Endothelial cell of umbilical vein (primary cell): ENCODE data around the gene IGLON5.

Experiments
- EZH2 ChIP-seq: IDR thresholded peaks from 2 replicates; pipeline ENCODE4 v1.6.1; 2012; ENCODE audit warnings: borderline replicate concordance, low read depth, mild to moderate bottlenecking, moderate library complexity, low read length, inconsistent platforms; ENCODE audit not compliant: severe bottlenecking
- MYC ChIP-seq: IDR thresholded peaks from one replicate; pipeline ENCODE4 v1.6.1; 2011; ENCODE audit warnings: mild to moderate bottlenecking, low read depth, low read length
- POLR2A ChIP-seq: IDR thresholded peaks from 2 replicates; pipeline ENCODE4 v1.6.1; 2012; ENCODE audit warnings: low read depth, mild to moderate bottlenecking, control low read depth, low read length
- POLR2AphosphoS5 ChIP-seq: IDR thresholded peaks from 2 replicates; pipeline ENCODE4 v1.6.1; 2012; ENCODE audit warnings: low read depth, mild to moderate bottlenecking, control low read depth, low read length, moderate library complexity; ENCODE audit not compliant: insufficient read depth
- TF ChIP-seq, protein P1 (sequence below), 2 donors: IDR thresholded peaks; 1 replicate in 1 of 2; 2 replicates in 1 of 2; pipeline ENCODE4 v1.5.1; 2011; ENCODE audit warnings: low read length in 2 of 2, mild to moderate bottlenecking in 2 of 2, moderate library complexity in 2 of 2, control low read depth in 1 of 2, inconsistent platforms in 1 of 2, low read depth in 1 of 2; ENCODE audit not compliant: insufficient read depth in 1 of 2; ENCODE audit errors: extremely low read depth in 1 of 2

DNA sequence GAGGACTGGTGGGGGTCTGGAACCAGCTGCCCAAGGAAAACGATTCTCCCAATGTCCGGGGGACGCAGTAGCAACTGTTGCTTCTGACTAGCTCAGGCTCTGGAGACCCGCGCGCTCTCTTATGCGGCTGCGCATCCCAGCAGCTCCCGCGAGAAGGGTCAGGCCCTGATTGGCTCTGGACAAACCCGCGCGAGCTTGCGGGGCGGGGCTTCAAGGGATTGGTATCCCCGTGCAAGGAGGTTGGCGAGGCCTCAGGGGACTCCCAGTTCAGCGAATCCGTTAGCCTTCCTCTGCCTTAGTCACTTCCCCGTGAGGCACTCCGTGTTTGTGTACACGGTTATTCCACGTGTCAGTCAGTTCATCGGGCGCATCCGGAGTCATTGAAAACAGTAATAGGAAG, 40.4 kb upstream of the IGLON5 start:
- TF ChIP-seq, protein P1, sequence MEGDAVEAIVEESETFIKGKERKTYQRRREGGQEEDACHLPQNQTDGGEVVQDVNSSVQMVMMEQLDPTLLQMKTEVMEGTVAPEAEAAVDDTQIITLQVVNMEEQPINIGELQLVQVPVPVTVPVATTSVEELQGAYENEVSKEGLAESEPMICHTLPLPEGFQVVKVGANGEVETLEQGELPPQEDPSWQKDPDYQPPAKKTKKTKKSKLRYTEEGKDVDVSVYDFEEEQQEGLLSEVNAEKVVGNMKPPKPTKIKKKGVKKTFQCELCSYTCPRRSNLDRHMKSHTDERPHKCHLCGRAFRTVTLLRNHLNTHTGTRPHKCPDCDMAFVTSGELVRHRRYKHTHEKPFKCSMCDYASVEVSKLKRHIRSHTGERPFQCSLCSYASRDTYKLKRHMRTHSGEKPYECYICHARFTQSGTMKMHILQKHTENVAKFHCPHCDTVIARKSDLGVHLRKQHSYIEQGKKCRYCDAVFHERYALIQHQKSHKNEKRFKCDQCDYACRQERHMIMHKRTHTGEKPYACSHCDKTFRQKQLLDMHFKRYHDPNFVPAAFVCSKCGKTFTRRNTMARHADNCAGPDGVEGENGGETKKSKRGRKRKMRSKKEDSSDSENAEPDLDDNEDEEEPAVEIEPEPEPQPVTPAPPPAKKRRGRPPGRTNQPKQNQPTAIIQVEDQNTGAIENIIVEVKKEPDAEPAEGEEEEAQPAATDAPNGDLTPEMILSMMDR (IDR thresholded peaks at IDR 0.05; ENCODE audit: extremely low read depth in 1 of 2, insufficient read depth in 1 of 2, low read depth in 1 of 2, low read length in 2 of 2): no peak
- TF ChIP-seq POLR2A: no peak
- no peak for TF ChIP-seq POLR2AphosphoS5
- no peak for TF ChIP-seq EZH2
- TF ChIP-seq MYC: no peak
